HepG2 (cell line): ENCODE results near the gene C2orf81. TPM values are rescaled to one million over a fixed set of nuclear protein-coding genes. Genes with fewer than 3 reads are reported as not detected.

Source experiments
- ATAC-seq: fragments of 200-7000 bp; cut with Tn5 transposase; 3 replicates; pipeline ENCODE4 v1.9.1; 2020; ENCODE audit warnings: mild to moderate bottlenecking, moderate library complexity
- BruUV-seq: library from RNA; stranded (reverse); fragments of 400-500 nt; replicated peaks from 2 replicates; lab custom pipeline; 2021; lab: Mats Ljungman, UMichigan
- CTCF ChIA-PET: fragments of 300-600 bp; formaldehyde crosslinking; extraction: SDS; loops from one replicate; lab custom pipeline; 2021; ENCODE audit warnings: low total read pairs, inconsistent platforms, low intra/inter-chr PET ratio; lab: Yijun Ruan, JAX
- POLR2A ChIA-PET: fragments of 350-600 bp; sonication (Branson Sonifier 250); formaldehyde crosslinking; loops from one replicate; lab custom pipeline; 2020; ENCODE audit warnings: antibody characterized with exemption, inconsistent platforms; lab: Yijun Ruan, JAX
- DNase-seq: peaks from one replicate; pipeline ENCODE4 v3.0.0-alpha.2; 2015; ENCODE audit warnings: low spot score
- FAIRE-seq: peaks from 3 replicates; lab custom pipeline; 2011; peaks lifted over from hg19 to GRCh38; lab: Jason Lieb, UNC
- H2AFZ ChIP-seq: one replicate; pipeline ENCODE4 v1.6.1; 2011; ENCODE audit warnings: low read length, inconsistent platforms
- H3K27ac ChIP-seq: fragments of 300-600 bp; 3 replicates; pipeline ENCODE4 v1.8.0; 2011; ENCODE audit warnings: mixed run types, mild to moderate bottlenecking, mixed read lengths, low read length, inconsistent platforms; ENCODE audit not compliant: insufficient read depth; ENCODE audit errors: extremely low read length
- H3K27me3 ChIP-seq, 2 experiments: fragments of 200-600 bp in 1 of 2; 2 replicates in 1 of 2; 3 replicates in 1 of 2; pipeline versions ENCODE4 v1.6.0 to v1.8.0; 2011; ENCODE audit warnings: low read length in 2 of 2, mild to moderate bottlenecking in 2 of 2, moderate library complexity in 2 of 2, inconsistent platforms in 1 of 2; ENCODE audit not compliant: insufficient read depth in 2 of 2, control insufficient read depth in 1 of 2
- H3K36me3 ChIP-seq, 2 experiments: fragments of 200-600 bp in 1 of 2; replicated peaks in 1 of 2; 2 replicates in 1 of 2; 3 replicates in 1 of 2; pipeline versions ENCODE4 v1.5.1 to v1.8.0; 2011; ENCODE audit warnings: low read length in 2 of 2, inconsistent platforms in 1 of 2; ENCODE audit not compliant: insufficient read depth in 2 of 2, control insufficient read depth in 1 of 2
- H3K4me1 ChIP-seq: 2 replicates; pipeline ENCODE4 v1.5.1; 2012; ENCODE audit warnings: low read length, inconsistent platforms; ENCODE audit not compliant: insufficient read depth
- H3K4me2 ChIP-seq: 2 replicates; pipeline ENCODE4 v1.6.0; 2011; ENCODE audit warnings: low read depth, low read length, inconsistent platforms
- H3K4me3 ChIP-seq, 3 experiments: fragments of 200-600 bp in 1 of 3; sonication (generic), shearing (Covaris generic) in 1 of 3; replicated peaks in 1 of 3; 2 replicates each; pipeline ENCODE4 v1.5.1; 2011 to 2016; ENCODE audit warnings: low read length in 3 of 3, inconsistent platforms in 2 of 3, low read depth in 2 of 3, mild to moderate bottlenecking in 2 of 3, control low read depth in 1 of 3, mixed read lengths in 1 of 3; ENCODE audit not compliant: insufficient read depth in 1 of 3
- H3K79me2 ChIP-seq: one replicate; pipeline ENCODE4 v1.6.1; 2011; ENCODE audit warnings: low read length, inconsistent platforms; ENCODE audit not compliant: insufficient read depth
- H3K9ac ChIP-seq: 2 replicates; pipeline ENCODE4 v1.6.0; 2011; ENCODE audit warnings: mild to moderate bottlenecking, low read depth, low read length, inconsistent platforms; ENCODE audit not compliant: insufficient read depth
- H3K9me3 ChIP-seq: 2 replicates; pipeline ENCODE4 v1.5.1; 2012; ENCODE audit warnings: mild to moderate bottlenecking, low read length
- H4K20me1 ChIP-seq: 2 replicates; pipeline ENCODE4 v1.6.0; 2011; ENCODE audit warnings: inconsistent platforms, mild to moderate bottlenecking, low read length, moderate library complexity; ENCODE audit not compliant: insufficient read depth
- ATF1 ChIP-seq: IDR thresholded peaks from 2 replicates; pipeline ENCODE4 v1.6.1; 2016; ENCODE audit warnings: mild to moderate bottlenecking, control low read depth
- DNMT1 ChIP-seq: sonication (generic); formaldehyde crosslinking; IDR thresholded peaks from 2 replicates; pipeline ENCODE4 v1.5.1; 2020; ENCODE audit warnings: mild to moderate bottlenecking, missing genetic modification reagents
- FLYWCH1 ChIP-seq: sonication (generic); formaldehyde crosslinking; IDR thresholded peaks from 2 replicates; pipeline ENCODE4 v1.8.1; 2023; ENCODE audit warnings: mild to moderate bottlenecking, missing genetic modification reagents
- FOSL1 ChIP-seq: sonication (generic); formaldehyde crosslinking; IDR thresholded peaks from 2 replicates; pipeline ENCODE4 v1.9.0; 2021; ENCODE audit warnings: missing genetic modification reagents, borderline replicate concordance
- HOXA7 ChIP-seq: sonication (generic); formaldehyde crosslinking; IDR thresholded peaks from 2 replicates; pipeline ENCODE4 v1.8.1; 2022; ENCODE audit warnings: mild to moderate bottlenecking, missing genetic modification reagents, moderate library complexity
- IRX3 ChIP-seq: sonication (generic); formaldehyde crosslinking; IDR thresholded peaks from 2 replicates; pipeline ENCODE4 v1.8.1; 2023; ENCODE audit warnings: mild to moderate bottlenecking, low read depth, missing genetic modification reagents, borderline replicate concordance
- NFE2 ChIP-seq: sonication (generic); formaldehyde crosslinking; IDR thresholded peaks from 2 replicates; pipeline ENCODE4 v1.4.0; 2020; ENCODE audit warnings: missing genetic modification reagents
- TEF ChIP-seq: sonication (generic); formaldehyde crosslinking; IDR thresholded peaks from 2 replicates; pipeline ENCODE4 v1.5.0; 2020; ENCODE audit warnings: missing genetic modification reagents
- ZNF253 ChIP-seq: sonication (generic); formaldehyde crosslinking; IDR thresholded peaks from 2 replicates; pipeline ENCODE4 v1.8.0; 2022; ENCODE audit warnings: mild to moderate bottlenecking, missing genetic modification reagents, borderline replicate concordance
- ZNF337 ChIP-seq: sonication (generic); formaldehyde crosslinking; IDR thresholded peaks from 2 replicates; pipeline ENCODE4 v1.5.1; 2020; ENCODE audit warnings: missing genetic modification reagents, low read depth, mild to moderate bottlenecking, borderline replicate concordance
- ZNF576 ChIP-seq: sonication (generic); formaldehyde crosslinking; IDR thresholded peaks from 2 replicates; pipeline ENCODE4 v1.4.0; 2020; ENCODE audit warnings: mild to moderate bottlenecking, missing genetic modification reagents
- ZNF710 ChIP-seq: sonication (generic); formaldehyde crosslinking; IDR thresholded peaks from 2 replicates; pipeline ENCODE4 v1.5.0; 2020; ENCODE audit warnings: mild to moderate bottlenecking, missing genetic modification reagents, borderline replicate concordance
- ZNF780A ChIP-seq: sonication (generic); formaldehyde crosslinking; IDR thresholded peaks from 2 replicates; pipeline ENCODE4 v1.8.0; 2022; ENCODE audit warnings: mild to moderate bottlenecking, missing genetic modification reagents, moderate library complexity
- ZSCAN12 ChIP-seq: sonication (generic); formaldehyde crosslinking; IDR thresholded peaks from 2 replicates; pipeline ENCODE4 v1.9.0; 2021; ENCODE audit warnings: mild to moderate bottlenecking, missing genetic modification reagents
- WGBS: methylation state at CpG from one replicate; pipeline ENCODE4 v1.1.6; 2017; ENCODE audit warnings: low lambda C conversion rate; 5-methylcytosine and 5-hydroxymethylcytosine counted together
- in situ Hi-C: cut with HindIII; loops from 2 replicates; pipeline ENCODE4 v1.10.0; 2017; ENCODE audit warnings: low pct_unique_long_range_greater_than_20kb; ENCODE audit not compliant: extremely low pct_ligation_motif_present
- intact Hi-C: fragments of 100-400 bp; cut with micrococcal nuclease; formaldehyde crosslinking; loops from one replicate; pipeline ENCODE4 v1.10.0; 2022; ENCODE audit not compliant: unreplicated experiment
- polyA plus RNA-seq, 8 experiments: library from polyadenylated mRNA; depleted of rRNA in 3 of 8; stranded (reverse) in 7 of 8; unstranded in 1 of 8; fragments of >200 nt; fragmentation: Illumina TruSeq in 4 of 8; extraction: Trizol in 4 of 8; gene quantifications; 2 replicates each; pipeline versions ENCODE4 v1.2.1 to v1.2.3, GENCODE V29; 2011 to 2016; ENCODE audit warnings: low read depth in 4 of 8, missing spikeins in 1 of 8, mixed read lengths in 1 of 8; ENCODE audit not compliant: insufficient read depth in 1 of 8
- total RNA-seq, 5 experiments: library from RNA; depleted of rRNA; stranded (reverse); fragments of >200 nt; fragmentation: Illumina TruSeq; extraction: Trizol; gene quantifications; 2 replicates each; pipeline ENCODE4 v1.2.3, GENCODE V29; 2016; ENCODE audit warnings: low read depth in 1 of 5
- TF ChIP-seq, protein P1 (sequence below): sonication (generic); formaldehyde crosslinking; IDR thresholded peaks from 2 replicates; pipeline ENCODE4 v1.5.0; 2020; ENCODE audit warnings: missing genetic modification reagents
- TF ChIP-seq, protein P2 (sequence below): IDR thresholded peaks from 2 replicates; pipeline ENCODE4 v1.6.1; 2012; ENCODE audit warnings: low read length, improper control_type of control experiment

C2orf81 gene
- total and polyA plus RNA-seq, 2 of the 13 experiments (the other 11 are each of a cell fraction or from before 2014, with no cell fraction given) = 0.15 to 0.17 TPM

GRCh38 chr2:74424995-74425406 lies 3.6 kb upstream of the C2orf81 start:
- no peak for FAIRE-seq
- Histone ChIP-seq H4K20me1 (peaks cover 15% of the 10 kb centered on the region; the same call in 1 of the 2 replicates), H2AFZ (no peak overlapping the region), H3K4me1 (peaks cover 89% of the 10 kb centered on the region), H3K4me3 (no peak overlapping the region), H3K36me3 (peaks cover 24 to 48% of the 10 kb centered on the region in 2 experiments), H3K27ac (peak overlapping the region; percentile 6), H3K27me3 (peaks cover 0 to 5% of the 10 kb centered on the region in 2 experiments; a peak in 1 of 5 replicates), H3K9ac (no peak overlapping the region), H3K4me2 (no peak overlapping the region), H3K9me3 (no peaks in the 10 kb centered on the region), H3K79me2 (no peaks in the 10 kb centered on the region)
- POLR2A ChIA-PET = interaction anchor here (0.5 to 9.5 kb wide), 11 partner anchors 10 to 76 kb away, joined by 3 to 272 read pairs (median 4); partner anchors contain the start of genes CCDC142, INO80B, RTKN and TTC31
- in situ Hi-C loops (no loop called here), intact Hi-C loops (loop anchor here (1.0 to 2.0 kb wide), 2 partner anchors 17 to 40 kb away; partner anchors contain the start of gene MOGS)
- BruUV-seq = no TSS peak
- 91% methylated on average over 5 of the region's 5 CpGs for WGBS
- no peak for ATAC-seq
- no peak for DNase-seq
- CTCF ChIA-PET = no interaction called here
- no peak for TF ChIP-seq ZNF337 (CRISPR knock-in tag)
- TF ChIP-seq ATF1 (CRISPR knock-in tag) = no peak
- TF ChIP-seq FOSL1 (CRISPR knock-in tag) = no peak
- no peak for TF ChIP-seq ZSCAN12 (CRISPR knock-in tag)
- no peak for TF ChIP-seq FLYWCH1 (CRISPR knock-in tag)
- TF ChIP-seq NFE2 (CRISPR knock-in tag) = no peak
- TF ChIP-seq ZNF253 = no peak
- 0 out of 2 replicates have a peak, but pooled peaks have one; percentile 71 for TF ChIP-seq ZNF576
- no peak for TF ChIP-seq IRX3 (CRISPR knock-in tag)
- TF ChIP-seq, protein P1, sequence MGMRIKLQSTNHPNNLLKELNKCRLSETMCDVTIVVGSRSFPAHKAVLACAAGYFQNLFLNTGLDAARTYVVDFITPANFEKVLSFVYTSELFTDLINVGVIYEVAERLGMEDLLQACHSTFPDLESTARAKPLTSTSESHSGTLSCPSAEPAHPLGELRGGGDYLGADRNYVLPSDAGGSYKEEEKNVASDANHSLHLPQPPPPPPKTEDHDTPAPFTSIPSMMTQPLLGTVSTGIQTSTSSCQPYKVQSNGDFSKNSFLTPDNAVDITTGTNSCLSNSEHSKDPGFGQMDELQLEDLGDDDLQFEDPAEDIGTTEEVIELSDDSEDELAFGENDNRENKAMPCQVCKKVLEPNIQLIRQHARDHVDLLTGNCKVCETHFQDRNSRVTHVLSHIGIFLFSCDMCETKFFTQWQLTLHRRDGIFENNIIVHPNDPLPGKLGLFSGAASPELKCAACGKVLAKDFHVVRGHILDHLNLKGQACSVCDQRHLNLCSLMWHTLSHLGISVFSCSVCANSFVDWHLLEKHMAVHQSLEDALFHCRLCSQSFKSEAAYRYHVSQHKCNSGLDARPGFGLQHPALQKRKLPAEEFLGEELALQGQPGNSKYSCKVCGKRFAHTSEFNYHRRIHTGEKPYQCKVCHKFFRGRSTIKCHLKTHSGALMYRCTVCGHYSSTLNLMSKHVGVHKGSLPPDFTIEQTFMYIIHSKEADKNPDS (CRISPR knock-in tag) = no peak
- no peak for TF ChIP-seq ZNF780A (CRISPR knock-in tag)
- TF ChIP-seq HOXA7 (CRISPR knock-in tag) = no peak
- TF ChIP-seq DNMT1 (CRISPR knock-in tag) = no peak
- TF ChIP-seq, protein P2, sequence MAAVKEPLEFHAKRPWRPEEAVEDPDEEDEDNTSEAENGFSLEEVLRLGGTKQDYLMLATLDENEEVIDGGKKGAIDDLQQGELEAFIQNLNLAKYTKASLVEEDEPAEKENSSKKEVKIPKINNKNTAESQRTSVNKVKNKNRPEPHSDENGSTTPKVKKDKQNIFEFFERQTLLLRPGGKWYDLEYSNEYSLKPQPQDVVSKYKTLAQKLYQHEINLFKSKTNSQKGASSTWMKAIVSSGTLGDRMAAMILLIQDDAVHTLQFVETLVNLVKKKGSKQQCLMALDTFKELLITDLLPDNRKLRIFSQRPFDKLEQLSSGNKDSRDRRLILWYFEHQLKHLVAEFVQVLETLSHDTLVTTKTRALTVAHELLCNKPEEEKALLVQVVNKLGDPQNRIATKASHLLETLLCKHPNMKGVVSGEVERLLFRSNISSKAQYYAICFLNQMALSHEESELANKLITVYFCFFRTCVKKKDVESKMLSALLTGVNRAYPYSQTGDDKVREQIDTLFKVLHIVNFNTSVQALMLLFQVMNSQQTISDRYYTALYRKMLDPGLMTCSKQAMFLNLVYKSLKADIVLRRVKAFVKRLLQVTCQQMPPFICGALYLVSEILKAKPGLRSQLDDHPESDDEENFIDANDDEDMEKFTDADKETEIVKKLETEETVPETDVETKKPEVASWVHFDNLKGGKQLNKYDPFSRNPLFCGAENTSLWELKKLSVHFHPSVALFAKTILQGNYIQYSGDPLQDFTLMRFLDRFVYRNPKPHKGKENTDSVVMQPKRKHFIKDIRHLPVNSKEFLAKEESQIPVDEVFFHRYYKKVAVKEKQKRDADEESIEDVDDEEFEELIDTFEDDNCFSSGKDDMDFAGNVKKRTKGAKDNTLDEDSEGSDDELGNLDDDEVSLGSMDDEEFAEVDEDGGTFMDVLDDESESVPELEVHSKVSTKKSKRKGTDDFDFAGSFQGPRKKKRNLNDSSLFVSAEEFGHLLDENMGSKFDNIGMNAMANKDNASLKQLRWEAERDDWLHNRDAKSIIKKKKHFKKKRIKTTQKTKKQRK = no peak
- no peak for TF ChIP-seq ZNF710 (CRISPR knock-in tag)
- 0 out of 2 replicates have a peak, but pooled peaks have one; percentile 45 for TF ChIP-seq TEF
